HTERT RPE-1 (cell line): Measurements from ENCODE around the gene HLCS.

Source experiments
- in situ Hi-C: fragments of 300-500 bp; cut with MboI; formaldehyde crosslinking; loops from 4 replicates; pipeline ENCODE4 v1.14.3; 2020; ENCODE audit warnings: low sequenced_read_pairs

HLCS gene

DNA sequence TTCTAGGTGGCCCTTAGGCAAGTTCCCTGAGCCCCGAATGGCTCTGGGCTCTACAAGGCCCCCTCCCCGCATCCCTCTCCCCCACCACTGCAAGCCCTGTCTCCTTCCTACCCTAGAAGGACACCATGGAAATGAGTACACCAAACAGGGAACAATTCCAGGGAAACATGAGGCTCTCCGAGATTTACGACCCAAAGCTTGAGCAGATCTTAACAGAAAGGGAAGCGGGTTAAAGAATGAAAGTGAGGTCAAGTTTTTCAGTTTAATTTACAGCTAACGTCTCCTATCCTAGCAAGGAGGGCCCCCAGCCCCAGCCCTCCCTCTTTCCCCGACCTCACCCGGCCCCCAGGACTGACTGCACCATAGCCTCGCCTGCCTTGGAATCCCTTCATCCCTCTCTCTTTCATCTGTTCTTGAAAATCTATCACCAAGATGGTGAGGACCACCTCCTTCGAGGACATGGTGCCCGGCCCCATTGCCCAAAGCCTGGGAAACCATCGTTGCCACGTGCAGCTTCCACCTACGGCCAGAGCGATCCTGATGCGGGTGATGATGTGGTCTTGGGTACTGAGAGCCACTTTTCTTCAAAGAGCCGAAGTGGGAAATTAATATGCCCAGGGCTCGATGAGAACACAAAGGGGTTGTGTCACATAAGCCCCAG is 237.0 kb downstream of the HLCS start:
- in situ Hi-C loops, result no loop called here

DNA sequence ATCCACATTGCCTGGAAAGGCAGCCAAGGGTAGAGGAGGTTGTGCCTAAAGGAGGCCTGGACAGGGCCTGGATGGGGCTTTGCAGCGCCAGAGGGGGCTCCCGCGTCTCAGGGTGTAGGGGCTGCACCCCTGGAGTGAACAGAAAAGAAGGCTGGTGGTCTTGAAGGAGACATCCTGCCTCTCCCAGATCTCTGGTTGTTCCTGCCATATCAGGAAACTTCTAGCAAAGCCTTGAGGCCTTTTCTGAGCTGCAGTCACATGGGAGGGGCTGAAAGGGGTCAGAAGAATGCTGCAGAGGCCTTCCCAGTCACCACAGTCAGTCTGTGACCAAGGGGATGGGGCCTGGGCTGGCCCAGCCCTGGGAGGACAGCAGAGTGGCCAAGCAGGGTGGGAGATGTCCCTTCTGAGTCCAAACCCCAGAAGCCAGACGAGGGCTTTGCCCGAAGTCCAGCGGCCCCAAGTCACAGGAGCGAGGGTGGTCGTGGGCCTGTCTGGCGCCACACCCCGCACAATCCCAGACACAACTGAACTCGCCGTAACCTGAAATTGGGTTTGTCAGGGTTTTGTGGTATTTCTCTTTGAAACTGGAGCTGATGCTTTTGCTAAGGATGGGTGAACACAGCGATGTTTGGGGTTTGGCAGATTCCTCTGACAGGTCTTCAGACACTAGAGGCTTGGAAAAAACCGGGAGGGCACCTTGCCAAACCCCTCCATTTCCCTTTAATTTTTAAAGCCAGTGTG is 237.9 kb downstream of the HLCS start:
- in situ Hi-C loops, result no loop called here

GRCh38 chr21:36727866-36728265 is 238.6 kb downstream of the HLCS start:
- in situ Hi-C loops, result no loop called here

- in situ Hi-C loops, result no loop called here
Observed at GRCh38 chr21:36725793-36726386, 240.6 kb downstream of the HLCS start.

GRCh38 chr21:36724660-36725059 is 241.8 kb downstream of the HLCS start:
- in situ Hi-C loops, result no loop called here

DNA sequence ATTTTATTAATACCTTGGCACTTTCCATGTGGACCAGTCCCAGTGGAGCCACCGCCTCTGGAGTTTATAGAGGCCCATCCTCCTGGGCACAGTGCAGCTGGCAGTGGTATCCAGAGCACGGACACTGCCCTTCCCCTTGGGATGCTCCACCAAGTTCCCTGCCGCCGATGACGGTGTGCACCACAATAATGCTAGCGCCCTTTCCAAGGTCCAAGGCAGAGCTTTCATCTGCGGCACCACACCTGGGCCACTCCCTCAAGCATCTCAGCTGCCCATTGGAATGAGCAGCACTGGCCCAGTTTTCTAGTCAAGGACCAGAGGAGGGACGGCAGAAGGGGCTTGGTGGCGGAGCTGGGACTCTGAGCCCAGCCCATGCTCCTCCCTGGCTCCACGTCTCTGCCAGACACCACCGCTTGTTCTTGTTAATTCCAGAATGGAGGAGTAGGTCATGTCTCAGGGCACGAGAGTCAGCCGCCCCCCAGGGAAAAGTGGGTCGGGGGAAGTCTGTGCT is 243.0 kb downstream of the HLCS start:
- in situ Hi-C loops, result no loop called here

GRCh38 chr21:36722370-36723368 is 243.8 kb downstream of the HLCS start:
- in situ Hi-C loops, result no loop called here

- in situ Hi-C loops, result no loop called here
Observed at GRCh38 chr21:36721817-36722216, 244.7 kb downstream of the HLCS start.

DNA sequence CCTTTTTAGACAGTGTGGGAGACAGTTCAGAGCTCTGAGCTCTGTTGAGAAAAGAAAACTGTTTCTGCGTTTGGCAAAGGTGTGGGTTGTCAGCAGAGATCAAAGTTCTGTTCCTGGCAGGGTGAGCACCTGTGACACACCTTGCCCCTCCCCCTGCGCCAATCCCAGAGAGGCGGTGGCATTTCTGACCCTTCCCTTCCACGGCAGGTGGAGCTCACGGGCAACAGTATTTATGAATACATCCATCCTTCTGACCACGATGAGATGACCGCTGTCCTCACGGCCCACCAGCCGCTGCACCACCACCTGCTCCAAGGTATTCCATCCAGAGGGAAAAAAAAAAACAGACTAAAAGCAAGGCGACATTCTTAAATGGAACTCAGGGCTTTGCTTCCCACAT is 246.9 kb downstream of the HLCS start:
- in situ Hi-C loops, result no loop called here

DNA sequence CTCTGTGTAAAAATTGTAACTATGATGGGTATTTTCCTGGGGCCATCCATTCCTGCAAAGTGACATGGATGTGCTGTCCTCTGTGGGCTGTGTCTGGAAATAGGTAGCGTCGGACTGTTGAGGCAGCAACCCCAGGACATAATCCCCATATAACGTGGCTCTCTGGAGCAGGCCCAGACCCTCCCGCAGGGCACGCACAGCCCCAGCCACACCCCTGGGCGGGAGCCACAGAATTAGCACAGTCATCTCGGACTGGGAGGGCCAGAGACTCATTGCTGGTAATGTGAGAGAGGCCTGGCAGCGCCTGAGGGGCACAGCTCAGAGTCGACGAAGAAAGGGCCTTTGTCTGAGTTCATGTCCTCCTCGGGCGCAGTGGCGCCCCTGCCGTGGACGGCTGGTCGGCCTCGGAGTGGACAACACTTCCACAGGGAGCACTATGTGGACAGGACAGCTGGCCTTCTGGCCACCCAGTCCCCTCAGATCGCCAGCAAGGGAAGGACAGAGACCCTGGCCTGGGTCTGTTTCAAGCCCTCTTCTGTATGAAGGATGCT is 247.4 kb downstream of the HLCS start:
- in situ Hi-C loops, result no loop called here

DNA sequence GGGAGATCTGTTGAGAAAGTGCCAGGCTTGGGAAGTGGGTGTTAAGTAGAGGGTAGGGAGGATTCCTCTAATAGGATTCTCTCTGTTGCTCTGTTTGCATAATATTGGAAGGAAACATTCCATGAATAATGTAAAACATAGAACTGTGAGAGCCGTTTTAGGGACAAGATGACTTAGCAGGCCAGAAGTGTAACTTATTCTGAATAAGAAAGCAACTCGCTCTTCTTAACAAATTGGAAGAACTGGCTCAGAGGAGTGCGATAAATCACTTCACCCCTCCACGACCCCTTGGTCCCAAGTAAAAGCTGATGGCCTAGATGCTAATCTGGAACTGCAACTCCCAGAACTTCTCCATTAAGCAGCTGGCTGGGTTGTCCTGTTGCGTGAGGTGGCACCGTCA is 248.5 kb downstream of the HLCS start:
- in situ Hi-C loops, result no loop called here

- in situ Hi-C loops, result no loop called here
Observed at GRCh38 chr21:36716836-36717235, 249.6 kb downstream of the HLCS start.

- in situ Hi-C loops, result no loop called here
Observed at GRCh38 chr21:36716387-36716786, 250.1 kb downstream of the HLCS start.

- in situ Hi-C loops, result no loop called here
Observed at GRCh38 chr21:36713746-36714145, 252.7 kb downstream of the HLCS start.

- in situ Hi-C loops, result no loop called here
Observed at GRCh38 chr21:36710729-36711048, 255.8 kb downstream of the HLCS start.

GRCh38 chr21:36709868-36710728 is 256.4 kb downstream of the HLCS start:
- in situ Hi-C loops, result no loop called here

GRCh38 chr21:36709030-36709867 is 257.2 kb downstream of the HLCS start:
- in situ Hi-C loops, result no loop called here

DNA sequence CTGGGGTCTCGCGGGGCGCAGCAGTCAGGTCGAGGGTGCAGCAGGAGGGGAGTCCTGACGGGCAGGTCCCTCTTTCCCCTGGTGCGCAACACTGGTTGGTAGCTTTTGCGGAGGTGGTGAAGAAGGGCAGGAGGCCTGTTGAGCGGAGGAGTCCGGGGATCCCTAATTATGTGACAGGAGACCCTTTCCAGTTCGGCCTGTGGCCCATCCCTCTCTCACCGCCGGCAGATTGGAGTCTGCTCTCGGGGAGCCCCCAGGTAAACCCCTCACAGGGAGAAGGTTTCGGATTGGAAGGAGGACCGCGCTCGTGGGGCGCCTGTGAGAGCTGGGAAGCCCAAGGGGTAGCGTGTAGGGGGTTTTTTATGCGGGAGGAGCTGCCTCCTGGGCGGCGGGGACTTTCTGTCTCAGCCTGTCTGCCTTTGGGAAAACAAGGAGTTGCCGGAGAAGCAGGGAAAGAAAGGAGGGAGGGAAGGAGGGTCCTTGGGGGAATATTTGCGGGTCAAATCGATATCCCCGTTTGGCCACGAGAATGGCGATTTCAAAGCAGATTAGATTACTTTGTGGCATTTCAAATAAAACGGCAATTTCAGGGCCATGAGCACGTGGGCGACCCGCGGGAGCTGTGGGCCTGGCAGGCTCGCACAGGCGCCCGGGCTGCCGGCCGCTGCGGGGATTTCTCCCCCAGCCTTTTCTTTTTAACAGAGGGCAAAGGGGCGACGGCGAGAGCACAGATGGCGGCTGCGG is 258.0 kb downstream of the HLCS start:
- in situ Hi-C loops, result no loop called here
